Left lobe of liver (tissue), 2 donors: ENCODE results near the gene PITX2. TPM values are rescaled to one million over a fixed set of nuclear protein-coding genes. Genes with fewer than 3 reads are reported as not detected.
"Not testable (repeated sequence)": the region's sequence is repeated elsewhere in the genome, so short reads cannot be mapped to it uniquely, and the experiment has no call there.

Experiments used
- ATAC-seq: fragments of 200-7000 bp; cut with Tn5 transposase; one replicate; pipeline ENCODE4 v1.9.1; 2020; ENCODE audit warnings: mild to moderate bottlenecking, moderate library complexity
- DNase-seq: peaks from one replicate; pipeline ENCODE4 v3.0.0-alpha.2; 2020; ENCODE audit warnings: low spot score
- total RNA-seq: library from RNA; stranded (reverse); gene quantifications from one replicate; pipeline ENCODE4 v1.2.1, GENCODE V29; 2021
- donor health status: DM: no; HTN: no; CAD: no; lungs with moderate emphysema.
- donor health status: DM: no; HTN: yes; CAD: no.

Gene PITX2
- total RNA-seq, 1 donor from 2014 or later = not detected

DNA sequence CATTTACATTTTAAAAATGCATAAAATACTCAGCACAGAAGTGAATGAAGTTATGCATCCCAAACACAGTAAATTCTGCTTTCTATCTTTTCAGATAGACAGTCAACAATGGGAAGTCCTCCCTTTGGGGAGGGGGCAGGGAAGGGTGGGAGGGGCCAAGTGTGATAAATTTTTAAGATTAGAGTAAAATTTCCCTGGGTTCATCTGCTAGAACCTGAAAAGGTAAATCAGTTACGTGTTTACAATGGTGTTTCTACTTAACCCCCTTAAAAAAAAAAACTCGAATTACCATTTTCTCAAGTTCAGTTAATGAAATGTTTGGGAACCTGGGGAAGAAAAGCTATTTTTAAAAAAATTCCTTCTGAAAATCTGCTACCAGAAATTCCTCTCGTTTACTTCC, 9.1 kb downstream of the PITX2 start:
- no peak for DNase-seq
- ATAC-seq = no peak

DNA sequence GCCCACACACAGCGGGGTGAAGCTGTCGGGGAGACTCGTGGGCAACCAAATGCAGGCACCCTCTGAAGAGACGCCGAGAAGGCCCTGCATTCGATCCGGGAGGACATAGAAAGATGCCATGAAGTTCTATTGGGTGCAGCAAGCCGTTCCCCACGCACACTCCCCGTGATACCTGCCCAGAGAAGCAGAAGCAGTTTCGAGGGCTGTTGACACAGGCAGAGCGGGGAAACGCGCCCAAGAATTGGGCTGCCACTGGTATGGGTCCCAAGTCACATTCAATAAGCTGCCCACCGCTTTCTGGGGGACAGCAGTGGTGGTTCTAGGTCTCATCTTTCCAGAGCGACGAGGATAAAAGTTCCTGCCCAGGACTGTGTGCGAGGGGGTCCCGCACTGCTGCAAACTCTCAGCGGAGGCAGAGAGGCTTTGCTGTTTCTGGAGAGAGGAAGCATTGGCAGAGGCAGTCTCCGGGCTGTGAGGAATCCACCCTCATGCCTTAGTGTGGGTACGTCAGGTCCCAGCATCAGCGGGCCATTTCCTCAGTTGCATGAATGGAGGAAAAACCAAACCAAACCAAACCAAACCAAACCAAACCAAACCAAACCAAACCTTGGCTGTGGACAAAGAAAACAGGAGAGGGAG, 10.1 kb downstream of the PITX2 start:
- no peak for ATAC-seq
- no peak for DNase-seq

DNA sequence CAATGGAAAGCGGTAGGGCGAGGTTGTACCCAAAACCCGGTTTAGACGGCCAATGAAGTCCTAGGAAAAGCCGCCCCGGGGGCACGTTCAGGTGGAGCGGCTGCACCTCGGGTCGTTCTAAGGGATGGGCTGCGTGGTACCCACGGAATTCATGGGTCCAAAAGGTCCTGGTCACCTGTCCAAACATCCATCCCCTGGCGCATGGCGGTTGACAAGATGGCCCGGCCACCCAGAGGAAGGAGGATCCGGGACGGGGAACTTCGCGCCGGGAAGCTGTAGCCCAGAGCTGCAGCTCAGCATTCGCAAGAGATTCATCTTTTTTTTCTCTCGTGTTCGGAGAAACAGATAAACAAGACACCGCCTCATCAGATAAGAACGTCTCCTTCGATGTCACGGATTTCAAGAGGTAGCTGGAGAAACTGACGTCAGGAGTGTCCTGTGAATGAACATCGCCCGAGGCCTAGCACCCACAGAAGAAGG, 10.9 kb downstream of the PITX2 start:
- DNase-seq (no peak), ATAC-seq (no peak)

DNA sequence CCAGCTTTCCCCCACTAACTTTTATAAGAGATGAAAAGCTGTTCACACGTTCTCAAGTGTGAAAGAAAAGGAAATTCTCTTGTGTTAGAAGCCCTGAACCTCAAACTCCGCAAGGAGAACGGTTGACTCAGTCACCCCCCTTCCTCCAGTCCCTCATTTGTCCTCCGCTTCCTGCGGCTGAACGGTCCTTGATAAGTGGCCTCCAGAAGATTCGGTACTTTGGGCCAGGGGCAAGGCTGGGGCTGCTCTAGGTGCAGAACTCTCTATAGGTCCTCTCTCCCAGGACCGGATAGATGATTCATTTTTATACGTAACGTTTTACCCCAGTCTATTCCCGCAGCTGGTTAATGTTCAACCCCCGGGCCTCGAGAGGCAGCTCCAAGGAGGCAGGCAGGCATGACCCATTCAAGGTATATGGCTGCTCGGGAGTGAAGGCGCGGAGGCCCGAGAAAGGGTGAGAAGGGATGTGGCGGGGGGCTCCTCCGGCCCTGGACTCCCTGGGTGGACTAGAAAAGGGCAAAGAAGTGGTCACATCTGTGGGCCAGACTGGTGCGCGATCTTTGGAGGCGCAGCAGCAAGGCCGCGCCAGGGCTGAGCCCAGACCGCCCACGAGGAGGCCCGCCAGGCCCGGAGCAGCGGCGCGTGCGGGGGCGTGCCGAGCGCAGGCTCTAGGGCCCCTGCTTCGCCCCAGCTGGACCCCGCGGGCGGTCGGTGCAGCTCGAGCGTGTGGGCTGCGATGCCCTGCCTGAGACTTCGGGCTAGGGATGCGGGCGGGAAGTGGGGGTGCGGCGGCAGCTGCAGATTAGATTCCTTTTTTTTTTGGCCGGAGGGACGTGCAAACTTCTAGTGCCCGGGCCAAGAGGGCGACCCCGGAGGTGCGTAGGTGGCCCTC, 11.7 kb downstream of the PITX2 start:
- DNase-seq = no peak
- peak; percentile 23 for ATAC-seq

DNA sequence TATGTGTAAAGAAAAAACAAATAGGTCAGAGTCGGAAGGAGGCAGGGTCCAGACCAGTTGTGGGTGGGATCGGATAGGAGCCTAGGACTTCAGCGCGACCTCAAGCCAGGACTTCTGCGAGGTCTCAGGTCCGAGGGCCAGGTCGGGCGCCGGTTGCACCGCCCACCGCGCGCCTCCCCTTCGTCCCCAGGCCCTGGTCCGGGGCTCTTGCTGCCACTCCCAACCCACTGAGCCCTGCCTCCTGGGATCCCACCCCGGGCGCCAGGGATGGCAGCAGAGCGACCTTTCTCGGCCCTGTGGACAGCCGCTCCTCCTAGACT, 12.3 kb downstream of the PITX2 start:
- ATAC-seq = no peak
- no peak for DNase-seq

DNA sequence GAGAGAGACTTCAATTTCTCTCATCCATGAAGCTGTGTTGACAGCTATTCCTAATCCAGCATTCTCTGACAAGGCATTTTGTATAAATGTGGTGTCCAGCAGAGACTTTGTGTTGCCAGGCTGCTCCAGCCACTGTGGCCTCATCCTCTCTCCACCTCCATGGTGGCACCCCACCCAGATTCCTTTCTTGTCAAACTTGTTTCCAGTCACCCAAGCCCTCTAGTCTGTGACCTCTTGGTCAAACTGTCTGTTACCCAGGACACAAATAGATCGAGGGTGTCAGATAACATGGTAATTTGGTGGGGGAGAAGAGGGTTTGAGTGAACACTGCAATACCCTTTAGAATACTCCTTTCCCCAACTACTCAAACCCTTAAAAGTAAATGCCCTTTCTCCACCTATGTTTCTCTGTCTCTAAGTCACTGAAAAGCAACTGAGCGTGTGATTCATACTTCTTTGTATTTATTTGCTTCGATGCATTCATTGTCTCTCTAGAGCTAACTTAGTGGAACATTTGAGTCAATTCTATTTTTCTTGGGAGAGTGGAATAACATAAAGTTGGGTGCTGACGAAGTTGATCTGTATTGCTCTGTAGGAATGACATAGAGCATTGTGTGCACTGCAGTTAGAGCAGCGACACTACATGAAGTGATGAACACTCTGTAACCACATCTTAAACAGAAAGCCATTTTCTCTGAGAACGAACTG, 13.7 kb downstream of the PITX2 start:
- DNase-seq = no peak
- ATAC-seq = no peak

DNA sequence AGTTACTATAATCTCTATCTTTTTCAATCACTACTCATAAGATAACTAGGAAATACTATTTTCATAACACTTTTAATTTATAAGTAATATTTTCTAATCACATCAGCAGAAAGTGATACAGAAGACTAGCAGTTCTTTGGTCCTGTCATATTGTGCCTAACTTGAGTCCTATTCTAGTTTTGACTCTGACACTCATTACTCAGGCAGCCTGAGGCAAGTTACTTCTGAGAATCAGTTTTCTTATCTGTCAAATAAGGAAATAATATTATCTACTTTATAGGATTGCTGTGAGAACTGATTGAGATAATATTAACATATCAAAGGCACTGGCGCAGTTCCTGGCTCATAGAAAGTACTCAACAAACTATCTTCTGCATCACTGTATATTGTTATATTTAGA, 17.8 kb downstream of the PITX2 start:
- no peak for DNase-seq

DNA sequence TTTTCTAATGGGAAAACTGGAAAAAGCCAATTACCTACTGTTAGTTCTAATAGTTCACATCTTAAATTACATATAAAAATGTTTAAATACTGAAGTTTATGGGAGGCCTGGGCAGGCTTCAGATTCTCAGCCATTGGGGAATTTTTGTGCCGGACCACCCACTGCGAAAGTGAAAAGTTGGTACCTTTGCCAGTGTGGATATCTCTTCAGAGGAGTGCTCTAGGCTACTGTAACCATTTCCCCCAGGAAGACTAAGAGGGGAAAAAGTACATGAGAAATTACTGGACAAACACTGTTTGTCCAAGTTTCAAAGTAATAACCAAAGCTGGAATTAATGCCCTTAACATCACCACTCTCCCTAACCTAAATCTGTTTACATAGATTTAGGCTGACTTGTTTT, 20.8 kb downstream of the PITX2 start:
- no peak for ATAC-seq

More for the DNA sequence above, 17.8 kb downstream of the PITX2 start:
- ATAC-seq = no peak

DNA sequence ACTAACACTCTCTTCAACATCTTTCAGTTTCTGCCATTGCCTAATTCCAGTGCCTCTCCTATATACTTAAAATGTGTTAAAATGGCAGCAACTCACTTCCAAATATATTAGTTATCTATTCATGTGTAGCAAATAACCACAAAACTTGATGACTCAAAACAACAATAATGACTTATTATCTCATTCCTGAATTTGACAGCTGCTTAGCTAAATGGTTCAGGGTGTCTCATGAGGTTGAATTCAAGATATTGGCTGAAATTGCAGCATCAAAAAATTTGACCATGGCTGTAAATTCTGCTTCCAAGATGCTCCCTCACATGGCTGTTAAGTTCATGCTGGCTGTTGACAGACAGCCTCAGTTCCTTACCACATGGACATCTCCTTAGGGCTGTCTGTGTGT, 25.3 kb downstream of the PITX2 start:
- DNase-seq (no peak), ATAC-seq (no peak)

More for the DNA sequence above, 20.8 kb downstream of the PITX2 start:
- no peak for DNase-seq

DNA sequence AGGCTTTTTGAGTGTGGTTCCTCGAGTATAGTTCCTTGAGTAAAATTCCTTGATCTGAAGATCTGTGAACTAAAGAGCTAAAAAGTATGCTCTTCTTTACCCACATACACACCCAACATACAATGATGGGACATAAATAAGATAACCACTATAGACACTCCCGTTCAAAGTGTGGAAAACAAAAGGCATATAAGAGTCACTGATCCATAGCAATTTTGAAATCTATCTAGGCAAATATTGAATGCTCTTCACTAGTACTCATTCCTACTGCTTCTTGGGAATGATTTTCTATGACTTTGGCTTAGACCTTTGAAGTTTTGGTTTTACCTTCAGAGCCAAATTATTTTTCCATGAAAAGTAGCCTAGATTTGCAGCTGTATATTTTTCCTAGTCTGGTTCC, 26.4 kb downstream of the PITX2 start:
- no peak for ATAC-seq
- no peak for DNase-seq

DNA sequence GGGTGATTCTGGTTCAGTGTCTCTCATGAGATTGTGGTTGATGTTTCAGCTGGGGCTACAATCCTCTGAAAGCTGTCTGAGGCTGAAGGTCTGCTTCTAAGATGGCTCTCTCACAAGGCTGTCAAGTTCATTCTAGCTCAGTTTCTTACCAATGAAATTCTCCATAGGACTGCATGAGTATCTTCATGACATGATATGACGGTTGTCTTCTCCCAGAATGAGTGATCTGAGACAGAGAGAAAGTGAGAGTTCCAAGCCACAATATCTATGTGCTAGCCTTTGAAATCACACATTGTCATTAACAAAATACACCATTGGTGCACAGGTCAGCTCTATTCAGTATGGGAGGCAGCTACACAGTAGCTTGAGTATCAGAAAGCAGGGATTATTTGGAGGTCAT, 27.3 kb downstream of the PITX2 start:
- no peak for ATAC-seq
- DNase-seq = no peak

DNA sequence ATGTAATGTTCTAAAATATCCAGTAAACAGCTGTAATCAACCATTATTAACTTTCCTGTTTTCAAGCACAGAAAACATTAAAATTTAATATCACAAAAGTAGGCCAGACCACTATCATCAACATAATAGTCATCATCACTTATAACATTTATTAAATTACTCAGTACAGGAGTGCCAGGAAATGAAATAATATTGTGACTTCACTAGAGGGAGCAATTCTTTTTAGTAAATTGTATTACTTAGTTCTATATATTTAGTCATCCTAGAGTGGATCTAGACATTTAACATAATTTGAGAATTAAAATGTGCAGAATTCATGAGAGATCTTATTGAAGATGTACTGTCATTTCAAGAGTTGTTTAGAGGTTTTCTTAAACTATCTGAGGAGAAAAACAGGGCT, 33.6 kb downstream of the PITX2 start:
- DNase-seq = no peak

DNA sequence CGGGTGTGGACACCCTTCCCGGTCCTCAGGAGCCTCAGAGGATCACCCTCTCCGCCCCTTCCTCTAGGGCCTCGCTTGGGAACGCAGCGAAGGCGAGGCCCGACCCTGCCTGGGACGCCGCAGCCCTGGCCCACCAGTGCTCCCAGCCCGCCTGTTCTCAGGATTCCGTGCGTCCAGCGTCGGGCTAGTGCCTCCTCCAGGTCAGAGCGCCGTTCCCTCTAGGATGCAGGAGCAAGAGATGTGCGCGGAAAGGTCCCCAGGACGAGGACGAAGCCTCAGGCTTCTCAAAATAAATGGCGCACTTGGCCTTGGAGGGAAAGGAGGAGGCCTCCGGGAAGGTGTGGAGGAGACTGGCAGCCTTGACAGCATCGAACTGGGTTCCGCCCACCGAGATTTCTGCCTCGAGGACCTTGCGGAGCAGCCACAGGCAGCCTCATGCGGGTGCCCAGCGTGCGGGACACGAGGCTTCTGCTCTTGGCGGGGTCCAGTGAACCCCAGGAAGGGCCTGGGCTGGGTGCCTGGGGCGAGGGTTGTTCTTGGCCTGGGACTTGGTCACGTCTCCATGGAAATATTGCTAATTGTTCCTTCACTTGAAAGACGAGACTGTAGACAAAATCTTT, 35.1 kb downstream of the PITX2 start:
- DNase-seq (no peak), ATAC-seq (no peak)

More for the DNA sequence above, 33.6 kb downstream of the PITX2 start:
- no peak for ATAC-seq

DNA sequence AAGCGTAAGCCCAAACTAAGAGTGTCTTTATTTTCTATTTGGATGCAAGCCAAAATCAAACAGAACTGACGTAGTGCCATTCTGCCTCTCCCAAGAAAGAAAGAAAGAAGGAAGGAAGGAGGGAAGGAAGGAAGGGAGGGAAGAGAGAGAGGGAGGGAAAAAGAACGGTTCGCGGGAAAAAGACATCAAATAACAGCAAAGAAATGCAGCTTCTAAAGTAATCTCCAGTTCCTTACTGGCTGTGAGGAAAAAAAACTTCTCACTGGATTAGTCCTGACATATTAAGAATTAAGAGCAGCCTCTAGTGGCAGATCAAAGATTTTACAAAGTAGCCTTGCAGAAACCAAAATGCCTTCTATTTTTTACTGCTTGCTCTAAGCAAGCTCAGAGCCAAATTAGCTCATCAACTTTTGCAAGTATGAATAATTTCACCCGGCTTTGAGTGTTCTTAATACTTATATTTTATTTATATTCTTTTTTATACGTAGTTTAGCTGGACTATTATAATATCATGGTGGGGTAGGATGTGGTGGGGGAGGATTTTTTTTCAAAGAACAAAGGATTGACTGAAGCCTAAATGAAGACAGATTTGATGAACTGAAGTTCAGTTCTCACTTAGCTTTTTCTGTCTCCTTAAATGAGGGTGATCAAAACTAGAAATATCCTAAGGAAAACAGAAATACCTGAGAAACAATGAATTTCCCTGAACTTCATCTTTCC, 36.6 kb downstream of the PITX2 start:
- ATAC-seq = peak; percentile 83

DNA sequence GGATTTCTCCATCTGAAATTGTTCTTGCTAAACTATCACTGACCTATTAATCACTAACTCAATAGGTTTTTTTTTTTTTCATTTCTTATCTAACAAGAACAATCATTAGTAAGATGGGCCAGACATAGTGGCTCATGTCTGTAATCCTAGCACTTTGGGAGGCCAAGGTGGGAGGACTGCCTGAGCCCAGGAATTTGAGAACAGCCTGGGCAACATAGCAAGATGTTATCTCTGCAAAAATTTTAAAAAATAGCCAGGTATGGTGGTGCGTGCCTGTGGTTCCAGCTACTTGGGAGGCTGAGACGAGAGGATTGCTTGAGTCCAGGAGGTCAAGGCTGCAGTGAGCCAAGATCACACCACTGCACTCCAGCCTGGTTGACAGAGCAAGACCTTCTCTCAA, 46.2 kb downstream of the PITX2 start:
- ATAC-seq, DNase-seq: not testable (repeated sequence)

More for the DNA sequence above, 36.6 kb downstream of the PITX2 start:
- DNase-seq = no peak

Other genes with a start within 250 kb of the PITX2 start
- 18.9 TPM for gene ENPEP, start 146.9 kb downstream of the PITX2 start, total RNA-seq